ENCODE data around the gene GNAL.

DNA sequence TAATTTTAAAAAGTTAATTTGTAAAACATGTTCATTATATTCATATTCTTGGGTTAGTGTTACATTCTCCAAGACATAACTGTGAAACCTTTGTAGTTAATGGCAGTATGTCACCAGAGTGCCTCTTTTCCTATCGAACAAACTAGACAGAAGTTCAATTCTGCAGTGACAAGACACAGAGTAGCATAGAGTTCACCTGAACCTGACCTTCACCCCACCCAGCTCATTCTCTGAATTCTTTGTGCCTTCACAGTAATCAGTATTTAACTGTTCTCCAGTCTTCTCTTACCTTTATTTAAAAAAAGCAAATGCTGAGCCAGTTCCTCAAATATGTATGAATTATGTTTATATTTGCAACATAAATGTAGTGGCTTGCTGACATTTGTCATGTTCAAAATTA lies 109.2 kb downstream of the GNAL start:
- no peak for TF ChIP-seq POLR2AphosphoS5 (IDR thresholded peaks at IDR 0.05)
- TF ChIP-seq POLR2A (IDR thresholded peaks at IDR 0.05) = no peak
- TF ChIP-seq, protein P1, sequence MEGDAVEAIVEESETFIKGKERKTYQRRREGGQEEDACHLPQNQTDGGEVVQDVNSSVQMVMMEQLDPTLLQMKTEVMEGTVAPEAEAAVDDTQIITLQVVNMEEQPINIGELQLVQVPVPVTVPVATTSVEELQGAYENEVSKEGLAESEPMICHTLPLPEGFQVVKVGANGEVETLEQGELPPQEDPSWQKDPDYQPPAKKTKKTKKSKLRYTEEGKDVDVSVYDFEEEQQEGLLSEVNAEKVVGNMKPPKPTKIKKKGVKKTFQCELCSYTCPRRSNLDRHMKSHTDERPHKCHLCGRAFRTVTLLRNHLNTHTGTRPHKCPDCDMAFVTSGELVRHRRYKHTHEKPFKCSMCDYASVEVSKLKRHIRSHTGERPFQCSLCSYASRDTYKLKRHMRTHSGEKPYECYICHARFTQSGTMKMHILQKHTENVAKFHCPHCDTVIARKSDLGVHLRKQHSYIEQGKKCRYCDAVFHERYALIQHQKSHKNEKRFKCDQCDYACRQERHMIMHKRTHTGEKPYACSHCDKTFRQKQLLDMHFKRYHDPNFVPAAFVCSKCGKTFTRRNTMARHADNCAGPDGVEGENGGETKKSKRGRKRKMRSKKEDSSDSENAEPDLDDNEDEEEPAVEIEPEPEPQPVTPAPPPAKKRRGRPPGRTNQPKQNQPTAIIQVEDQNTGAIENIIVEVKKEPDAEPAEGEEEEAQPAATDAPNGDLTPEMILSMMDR (IDR thresholded peaks at IDR 0.05) = no peak
